IPS-NIHi11 (cell line): ENCODE measurements around the gene RGMB.

Experiments
- DNase-seq: peaks from one replicate; pipeline ENCODE4 v3.0.0; 2012; ENCODE audit warnings: mixed read lengths, low spot score

The RGMB gene

GRCh38 chr5:98768160-98768959, 5.1 kb upstream of the RGMB start:
- DNase-seq: peak; percentile 64

GRCh38 chr5:98768960-98769209, 4.6 kb upstream of the RGMB start:
- no peak for DNase-seq

GRCh38 chr5:98769210-98769958, 4.1 kb upstream of the RGMB start:
- DNase-seq: peak; percentile 52

GRCh38 chr5:98769959-98770208, 3.6 kb upstream of the RGMB start:
- DNase-seq: no peak

- DNase-seq: no peak
These were observed 3.1 kb upstream of the RGMB start for GRCh38 chr5:98770209-98770910.

- DNase-seq: no peak
These were observed 2.5 kb upstream of the RGMB start for GRCh38 chr5:98770911-98771322.

GRCh38 chr5:98771382-98772109, 1.9 kb upstream of the RGMB start:
- no peak for DNase-seq

- peak; percentile 65 for DNase-seq
These were observed 849 bp upstream of the RGMB start for GRCh38 chr5:98772415-98773213.

GRCh38 chr5:98773214-98773463, 324 bp upstream of the RGMB start:
- DNase-seq: no peak

GRCh38 chr5:98774192-98775033, 950 bp downstream of the RGMB start:
- DNase-seq: peak; percentile 58

- no peak for DNase-seq
These were observed 2.0 kb downstream of the RGMB start for GRCh38 chr5:98775246-98776065.

- DNase-seq: no peak
These were observed 2.7 kb downstream of the RGMB start for GRCh38 chr5:98776066-98776705.

GRCh38 chr5:98777295-98777694, 3.8 kb downstream of the RGMB start:
- no peak for DNase-seq

GRCh38 chr5:98779264-98779877, 5.9 kb downstream of the RGMB start:
- no peak for DNase-seq

- DNase-seq: no peak
These were observed 6.9 kb downstream of the RGMB start for GRCh38 chr5:98780390-98780789.

GRCh38 chr5:98781520-98781919, 8.1 kb downstream of the RGMB start:
- DNase-seq: no peak

GRCh38 chr5:98781964-98782363, 8.5 kb downstream of the RGMB start:
- DNase-seq: no peak

- no peak for DNase-seq
These were observed 9.7 kb downstream of the RGMB start for GRCh38 chr5:98783051-98783649.

GRCh38 chr5:98784411-98784810, 10.9 kb downstream of the RGMB start:
- no peak for DNase-seq
